ENCODE results near the gene SETD5.

GRCh38 chr3:9379327-9379726 is 18.1 kb upstream of the SETD5 start:
- TF ChIP-seq POLR2A (IDR thresholded peaks at IDR 0.05) (no peak), CTCF (IDR thresholded peaks at IDR 0.05) (no peak)

Measured in uterus (tissue), 2 donors.